Measurements from ENCODE around the gene ADARB2.

- TF ChIP-seq CTCF (IDR thresholded peaks at IDR 0.05): no peak
- no peak for TF ChIP-seq POLR2A (IDR thresholded peaks at IDR 0.05)
Observed at GRCh38 chr10:1232164-1232911, 505.0 kb downstream of the ADARB2 start.
